SK-N-SH (cell line): ENCODE measurements around the gene SLC6A8. TPM values are rescaled to one million over a fixed set of nuclear protein-coding genes. Genes with fewer than 3 reads are reported as not detected.
A peak's percentile ranks its signal among the peaks of the same experiment; 100 is the strongest.

Experiments used
- CTCF ChIA-PET: fragments of 300-600, 350-600 bp; formaldehyde crosslinking; extraction: SDS; loops from one replicate; lab custom pipeline; 2021; lab: Yijun Ruan, JAX
- POLR2A ChIA-PET: fragments of 350-600 bp; sonication (Branson Sonifier 250); formaldehyde crosslinking; extraction: SDS; loops from one replicate; lab custom pipeline; 2020; ENCODE audit warnings: antibody characterized with exemption, inconsistent platforms; lab: Yijun Ruan, JAX
- DNase-seq: peaks from one replicate; pipeline ENCODE4 v3.0.0; 2012
- H2AFZ ChIP-seq: fragments of 200-600 bp; sonication (generic); 2 replicates; pipeline ENCODE4 v1.8.1; 2016; ENCODE audit warnings: antibody characterized with exemption, mild to moderate bottlenecking, low read depth
- H3F3A ChIP-seq: fragments of 200-600 bp; sonication (generic); replicated peaks from 2 replicates; pipeline ENCODE3; 2016; ENCODE audit warnings: antibody characterized with exemption, mild to moderate bottlenecking; ENCODE audit not compliant: insufficient read depth
- H3K27ac ChIP-seq, 2 experiments: fragments of 200-500 bp in 1 of 2; fragments of 200-600 bp in 1 of 2; sonication (Bioruptor generic) in 1 of 2; sonication (generic), shearing (Covaris generic) in 1 of 2; 2 replicates each; pipeline versions ENCODE4 v1.5.1 to v1.6.1; 2014 to 2016; ENCODE audit warnings: low read depth in 2 of 2, inconsistent platforms in 1 of 2, low read length in 1 of 2, mild to moderate bottlenecking in 1 of 2, mixed read lengths in 1 of 2
- H3K27me3 ChIP-seq: fragments of 200-600 bp; sonication (generic), shearing (Covaris generic); 2 replicates; pipeline ENCODE4 v1.6.1; 2016; ENCODE audit warnings: mixed run types; ENCODE audit not compliant: insufficient read depth
- H3K36me3 ChIP-seq, 2 experiments: fragments of 200-500 bp in 1 of 2; fragments of 200-600 bp in 1 of 2; sonication (Bioruptor generic) in 1 of 2; sonication (generic) in 1 of 2; replicated peaks in 1 of 2; 2 replicates each; pipeline versions ENCODE3 to v1.5.1; 2014 to 2016; ENCODE audit warnings: low read length in 1 of 2, mild to moderate bottlenecking in 1 of 2; ENCODE audit not compliant: insufficient read depth in 2 of 2, control insufficient read depth in 1 of 2
- H3K4me1 ChIP-seq, 2 experiments: fragments of 200-500 bp in 1 of 2; fragments of 200-600 bp in 1 of 2; sonication (Bioruptor generic) in 1 of 2; sonication (generic), shearing (Covaris generic) in 1 of 2; 2 replicates each; pipeline versions ENCODE4 v1.5.1 to v1.6.1; 2014 to 2016; ENCODE audit warnings: low read depth in 1 of 2, low read length in 1 of 2, mixed run types in 1 of 2; ENCODE audit not compliant: insufficient read depth in 2 of 2, control insufficient read depth in 1 of 2
- H3K4me2 ChIP-seq: fragments of 200-600 bp; sonication (generic), shearing (Covaris generic); 2 replicates; pipeline ENCODE4 v1.6.1; 2017; ENCODE audit warnings: mixed run types
- H3K4me3 ChIP-seq, 2 experiments: fragments of 200-500 bp in 1 of 2; fragments of 200-600 bp in 1 of 2; sonication (Bioruptor generic) in 1 of 2; sonication (generic), shearing (Covaris generic) in 1 of 2; 2 replicates each; pipeline versions ENCODE4 v1.5.1 to v1.8.1; 2014 to 2016; ENCODE audit warnings: low read depth in 2 of 2, inconsistent platforms in 1 of 2, low read length in 1 of 2, mild to moderate bottlenecking in 1 of 2, mixed read lengths in 1 of 2, moderate library complexity in 1 of 2
- H3K79me2 ChIP-seq: fragments of 200-600 bp; sonication (generic); 2 replicates; pipeline ENCODE4 v1.8.1; 2017; ENCODE audit warnings: mild to moderate bottlenecking; ENCODE audit not compliant: insufficient read depth
- H3K9ac ChIP-seq: fragments of 200-600 bp; sonication (generic); 2 replicates; pipeline ENCODE4 v1.6.1; 2017; ENCODE audit warnings: mixed run types
- H3K9me2 ChIP-seq: fragments of 200-600 bp; sonication (generic); 2 replicates; pipeline ENCODE4 v1.6.1; 2017; ENCODE audit warnings: mixed run types
- H3K9me3 ChIP-seq: fragments of 200-600 bp; sonication (generic); 2 replicates; pipeline ENCODE4 v1.6.1; 2017; ENCODE audit warnings: mixed run types, mild to moderate bottlenecking, moderate library complexity
- H4K20me1 ChIP-seq: fragments of 200-600 bp; sonication (generic); 2 replicates; pipeline ENCODE4 v1.6.1; 2017; ENCODE audit warnings: mild to moderate bottlenecking, mixed run types; ENCODE audit not compliant: insufficient read depth
- CHD2 ChIP-seq: fragments of 150-350 bp; IDR thresholded peaks from 2 replicates; pipeline ENCODE4 v1.6.1; 2018; ENCODE audit warnings: low read length; ENCODE audit not compliant: partially characterized antibody
- CTCF ChIP-seq: fragments of 200-600 bp; sonication (generic); IDR thresholded peaks from 2 replicates; pipeline ENCODE4 v1.6.1; 2017; ENCODE audit warnings: antibody characterized with exemption, mild to moderate bottlenecking, moderate library complexity
- ELF1 ChIP-seq: IDR thresholded peaks from 2 replicates; pipeline ENCODE4 v1.4.0; 2012
- FOSL2 ChIP-seq: IDR thresholded peaks from 2 replicates; pipeline ENCODE4 v1.4.0; 2012; ENCODE audit warnings: low read depth, mild to moderate bottlenecking, moderate library complexity, borderline replicate concordance
- FOXM1 ChIP-seq: IDR thresholded peaks from 2 replicates; pipeline ENCODE4 v1.4.0; 2012; ENCODE audit warnings: low read depth, mild to moderate bottlenecking
- GATA2 ChIP-seq: sonication (generic); formaldehyde crosslinking; IDR thresholded peaks from 2 replicates; pipeline ENCODE4 v1.5.0; 2020; ENCODE audit warnings: mild to moderate bottlenecking, missing genetic modification reagents
- MXI1 ChIP-seq: IDR thresholded peaks from 2 replicates; pipeline ENCODE4 v1.6.1; 2012; ENCODE audit warnings: mild to moderate bottlenecking, low read depth, low read length, improper control_type of control experiment
- NFIC ChIP-seq: IDR thresholded peaks from 2 replicates; pipeline ENCODE4 v1.4.0; 2012; ENCODE audit warnings: borderline replicate concordance
- POLR2AphosphoS5 ChIP-seq: IDR thresholded peaks from 2 replicates; pipeline ENCODE4 v1.6.1; 2012; ENCODE audit warnings: low read depth, low read length
- ZBTB33 ChIP-seq: IDR thresholded peaks from 2 replicates; pipeline ENCODE4 v1.4.0; 2012; ENCODE audit warnings: low read depth, borderline replicate concordance
- WGBS: methylation state at CpG from one replicate; pipeline ENCODE4 v1.1.6; 2017; ENCODE audit warnings: low lambda C conversion rate; 5-methylcytosine and 5-hydroxymethylcytosine counted together
- polyA plus RNA-seq, 3 experiments: library from polyadenylated mRNA; depleted of rRNA; stranded (reverse); fragments of >200 nt; gene quantifications; 2 replicates each; pipeline ENCODE4 v1.2.3, GENCODE V29; 2012
- TF ChIP-seq, protein P1 (sequence below): IDR thresholded peaks from 2 replicates; pipeline ENCODE4 v1.4.0; 2012; ENCODE audit warnings: low read depth, borderline replicate concordance

SLC6A8 gene
- polyA plus RNA-seq, 1 of the 3 experiments (the other 2 are of a cell fraction), result 30.8 TPM

DNA sequence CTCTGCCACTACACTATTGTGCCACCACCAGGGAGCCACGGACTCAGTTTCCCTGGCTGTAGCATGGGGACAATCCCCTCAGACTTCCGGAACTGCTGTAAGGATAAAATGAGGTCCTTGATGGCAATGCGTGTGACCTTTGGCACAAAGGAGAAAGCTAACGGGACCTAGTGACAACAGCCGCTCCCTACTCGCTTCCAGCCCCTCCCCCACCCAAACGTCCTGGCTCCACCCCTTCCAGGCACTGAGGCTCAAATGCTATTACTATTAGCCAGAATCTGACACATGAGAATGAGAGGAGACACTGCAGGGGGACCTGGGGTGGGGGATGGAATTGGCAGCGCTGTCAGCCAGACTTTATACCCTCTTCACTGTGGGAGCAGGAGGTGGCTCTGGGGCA lies 46.1 kb upstream of the SLC6A8 start:
- Histone ChIP-seq H3K9ac (no peak overlapping the region), H3K9me3 (no peaks in the 10 kb centered on the region), H3F3A (no peaks in the 10 kb centered on the region), H3K36me3 (no peaks in the 10 kb centered on the region), H3K4me1 (peaks cover 0 to 24% of the 10 kb centered on the region in 2 experiments; a peak in 1 of 4 replicates), H2AFZ (no peak overlapping the region), H3K9me2 (no peaks in the 10 kb centered on the region), H3K27me3 (peaks cover 68% of the 10 kb centered on the region), H3K27ac (no peak overlapping the region), H3K4me2 (no peak overlapping the region), H3K4me3 (no peak overlapping the region), H3K79me2 (no peaks in the 10 kb centered on the region), H4K20me1 (no peaks in the 10 kb centered on the region)
- CTCF ChIA-PET, result interaction anchor here (1.2 kb wide), 1 partner anchor 15 kb away, joined by 3 read pairs; no protein-coding TSS in a partner anchor
- POLR2A ChIA-PET, result no interaction called here
- 26% methylated on average over 8 of the region's 8 CpGs for WGBS
- DNase-seq, result peak; percentile 42
- TF ChIP-seq FOSL2 (no peak), GATA2 (CRISPR knock-in tag) (no peak), NFIC (no peak)

- no peaks in the 10 kb centered on the region for H3F3A ChIP-seq
- no peak overlapping the region for H3K27ac ChIP-seq
- H3K36me3 ChIP-seq, result no peaks in the 10 kb centered on the region
- H3K4me3 ChIP-seq, result peak overlapping the region in 1 of 2 experiments; percentile 18; a peak in 1 of 4 replicates
- no peak overlapping the region for H3K4me2 ChIP-seq
- no peaks in the 10 kb centered on the region for H3K9me2 ChIP-seq
- H3K4me1 ChIP-seq, result peaks cover 0 to 25% of the 10 kb centered on the region in 2 experiments; a peak in 1 of 4 replicates
- no peaks in the 10 kb centered on the region for H3K9me3 ChIP-seq
- no peaks in the 10 kb centered on the region for H3K79me2 ChIP-seq
- no peaks in the 10 kb centered on the region for H4K20me1 ChIP-seq
- peaks cover 71% of the 10 kb centered on the region for H3K27me3 ChIP-seq
- TF ChIP-seq FOXM1 (no peak), GATA2 (CRISPR knock-in tag) (no peak), CHD2 (no peak), MXI1 (no peak), POLR2AphosphoS5 (no peak)
- TF ChIP-seq, protein P1, sequence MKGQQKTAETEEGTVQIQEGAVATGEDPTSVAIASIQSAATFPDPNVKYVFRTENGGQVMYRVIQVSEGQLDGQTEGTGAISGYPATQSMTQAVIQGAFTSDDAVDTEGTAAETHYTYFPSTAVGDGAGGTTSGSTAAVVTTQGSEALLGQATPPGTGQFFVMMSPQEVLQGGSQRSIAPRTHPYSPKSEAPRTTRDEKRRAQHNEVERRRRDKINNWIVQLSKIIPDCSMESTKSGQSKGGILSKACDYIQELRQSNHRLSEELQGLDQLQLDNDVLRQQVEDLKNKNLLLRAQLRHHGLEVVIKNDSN, result no peak
- CTCF ChIA-PET, result interaction anchor here (0.6 to 11.0 kb wide), 4 partner anchors 11 to 33 kb away, joined by 3 to 106 read pairs (median 10); no protein-coding TSS in a partner anchor
- peak; percentile 75 for DNase-seq
- H3K9ac ChIP-seq, result no peak overlapping the region
- 12% methylated on average over 10 of the region's 62 CpGs for WGBS
- H2AFZ ChIP-seq, result no peak overlapping the region
- POLR2A ChIA-PET, result no interaction called here
Measured at GRCh38 chrX:153642051-153642654, 45.6 kb upstream of the SLC6A8 start.

DNA sequence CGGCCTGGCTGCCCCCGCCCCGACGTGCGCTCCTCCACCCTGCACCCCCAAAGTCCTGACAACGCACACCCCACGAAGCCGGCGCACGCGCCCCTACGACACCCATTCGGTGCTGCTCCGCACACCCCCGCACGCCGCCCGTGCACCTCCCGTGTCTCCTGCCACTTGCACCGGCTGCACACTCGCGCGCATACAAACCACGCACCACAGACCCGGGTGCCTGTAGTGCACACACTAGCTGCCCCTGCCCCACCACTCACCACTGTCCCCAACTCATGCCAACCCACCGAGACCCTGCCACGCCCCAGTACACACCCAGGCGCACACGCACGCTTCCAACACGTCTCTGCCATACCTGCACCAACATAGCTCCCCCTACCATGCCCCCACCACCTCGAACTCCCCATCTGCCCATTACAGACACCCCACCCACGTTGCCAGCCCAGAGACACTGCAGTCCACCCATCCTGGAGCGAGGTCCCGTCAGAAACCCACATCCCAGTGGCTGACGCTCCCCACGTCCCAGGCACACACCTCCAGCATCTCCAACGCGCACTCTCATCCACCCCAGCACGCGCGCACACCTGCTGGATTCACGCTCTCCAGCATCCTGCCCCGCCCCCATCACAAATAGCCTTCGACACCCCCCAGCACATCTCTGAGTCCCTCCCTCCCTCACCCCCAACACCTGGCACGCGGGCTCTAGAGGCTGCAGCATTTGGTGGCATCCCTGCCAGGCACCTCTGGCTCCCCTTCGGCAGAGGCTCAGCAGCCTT lies 44.9 kb upstream of the SLC6A8 start:
- no peaks in the 10 kb centered on the region for H3K9me3 ChIP-seq
- CTCF ChIA-PET, result interaction anchor here (0.8 to 11.0 kb wide), 8 partner anchors 9 to 104 kb away, joined by 3 to 106 read pairs (median 5); no protein-coding TSS in a partner anchor
- no peaks in the 10 kb centered on the region for H3K36me3 ChIP-seq
- no peaks in the 10 kb centered on the region for H4K20me1 ChIP-seq
- H3K9me2 ChIP-seq, result no peaks in the 10 kb centered on the region
- WGBS, result 20% methylated on average over 20 of the region's 48 CpGs
- no peak overlapping the region for H3K4me2 ChIP-seq
- DNase-seq, result peak; percentile 32
- POLR2A ChIA-PET, result no interaction called here
- H3K27me3 ChIP-seq, result peaks cover 68% of the 10 kb centered on the region
- H3K79me2 ChIP-seq, result no peaks in the 10 kb centered on the region
- H3F3A ChIP-seq, result no peaks in the 10 kb centered on the region
- no peak overlapping the region for H3K9ac ChIP-seq
- H3K27ac ChIP-seq, result no peak overlapping the region
- no peak overlapping the region; a peak in 1 of 4 replicates for H3K4me3 ChIP-seq
- H3K4me1 ChIP-seq, result peaks cover 0 to 24% of the 10 kb centered on the region in 2 experiments; a peak in 1 of 4 replicates
- H2AFZ ChIP-seq, result no peak overlapping the region
- TF ChIP-seq ZBTB33, result no peak
- no peak for TF ChIP-seq CTCF
- TF ChIP-seq ELF1, result no peak
